Fibroblast of skin of left biceps (primary cell): ENCODE data around the gene SSH2.
"Not testable (repeated sequence)": the region's sequence is repeated elsewhere in the genome, so short reads cannot be mapped to it uniquely, and the experiment has no call there.

Source experiments
- DNase-seq, 2 experiments: peaks; one replicate each; pipeline ENCODE4 v3.0.0-alpha.2; 2013; ENCODE audit warnings: low read depth in 2 of 2

SSH2 gene

DNA sequence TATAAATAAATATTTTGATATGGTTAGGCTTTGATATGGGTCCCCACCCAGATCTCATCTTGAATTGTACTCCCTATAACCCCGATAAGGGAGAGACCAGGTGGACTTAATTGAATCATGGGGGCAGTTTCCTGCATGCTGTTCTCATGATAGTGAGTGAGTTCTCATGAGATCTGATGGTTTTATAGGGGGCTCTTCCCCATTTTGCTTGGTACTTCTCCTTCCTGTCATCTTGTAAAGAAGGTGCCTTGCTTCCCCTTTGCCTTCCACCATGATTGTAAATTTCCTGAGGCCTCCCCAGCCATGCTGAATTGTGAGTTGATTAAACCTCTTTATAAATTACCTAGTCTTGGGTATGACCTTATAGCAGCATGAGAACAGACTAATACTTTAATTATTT, 55.7 kb downstream of the SSH2 start:
- DNase-seq: not testable (repeated sequence)

- DNase-seq: no peak
These were observed 56.6 kb downstream of the SSH2 start for GRCh38 chr17:29873476-29873875.

GRCh38 chr17:29870836-29871465, 59.1 kb downstream of the SSH2 start:
- DNase-seq: no peak

- no peak for DNase-seq
These were observed 62.3 kb downstream of the SSH2 start for GRCh38 chr17:29867643-29868181.

- DNase-seq: no peak
These were observed 63.2 kb downstream of the SSH2 start for GRCh38 chr17:29866746-29867404.

DNA sequence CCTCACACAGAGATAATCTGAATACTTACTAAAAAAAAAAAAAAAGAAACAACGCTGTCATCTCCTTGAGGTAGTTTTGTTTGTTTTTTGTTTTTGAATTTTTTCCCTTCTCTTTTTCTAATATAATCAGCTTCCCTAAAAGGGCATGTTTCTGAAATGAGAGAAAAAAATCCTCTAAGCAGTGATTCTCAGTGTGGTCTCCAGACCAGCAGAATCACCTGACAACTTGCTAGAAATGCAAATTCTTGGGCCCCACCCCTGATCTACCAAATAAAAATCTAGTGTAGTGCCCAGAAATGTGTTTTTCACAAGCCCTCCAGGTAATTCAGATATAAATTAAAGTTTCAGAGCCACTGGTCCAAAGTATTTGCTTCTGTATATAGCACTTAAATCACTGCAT, 65.4 kb downstream of the SSH2 start:
- DNase-seq: no peak

- not testable (repeated sequence) for DNase-seq
These were observed 65.9 kb downstream of the SSH2 start for GRCh38 chr17:29864123-29864522.

DNA sequence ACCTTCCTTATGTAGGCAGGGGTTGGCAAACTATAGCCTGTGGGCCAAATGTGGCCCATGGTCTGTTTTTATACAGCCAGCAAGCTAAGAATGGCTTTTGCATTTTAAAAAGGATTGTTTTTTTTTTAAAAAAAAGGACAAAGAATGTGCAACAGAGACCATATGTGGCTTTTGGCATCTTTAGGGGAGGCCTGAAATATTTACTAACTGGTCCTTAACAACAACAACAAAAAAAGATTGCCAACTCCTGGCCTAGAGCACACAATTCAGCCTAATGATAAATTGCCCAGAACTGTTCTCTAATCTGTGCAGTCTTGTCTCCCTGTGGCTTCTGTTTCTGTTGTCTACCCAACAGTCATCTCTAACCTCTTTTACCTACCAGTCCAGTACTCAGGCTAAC, 67.1 kb downstream of the SSH2 start:
- no peak for DNase-seq

GRCh38 chr17:29862127-29862526, 67.9 kb downstream of the SSH2 start:
- no peak for DNase-seq

DNA sequence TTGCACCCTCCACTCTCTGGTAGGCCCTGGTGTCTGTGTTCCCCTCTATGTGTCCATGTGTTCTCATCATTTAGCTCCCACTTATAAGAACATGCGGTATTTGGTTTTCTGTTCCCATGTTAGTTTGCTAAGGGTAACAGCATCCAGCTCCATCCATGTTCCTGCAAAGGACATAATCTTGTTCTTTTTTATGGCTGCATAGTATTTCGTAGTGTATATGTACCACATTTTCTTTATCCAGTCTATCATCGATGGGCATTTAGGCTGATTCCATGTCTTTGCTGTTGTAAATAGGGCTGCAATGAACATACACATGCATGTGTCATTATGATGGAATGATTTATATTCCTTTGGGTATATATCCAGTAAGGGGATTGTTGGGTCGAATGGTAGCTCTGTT, 70.6 kb downstream of the SSH2 start:
- DNase-seq: not testable (repeated sequence)

GRCh38 chr17:29857823-29858222, 72.2 kb downstream of the SSH2 start:
- DNase-seq: no peak

GRCh38 chr17:29857105-29857504, 72.9 kb downstream of the SSH2 start:
- DNase-seq: not testable (repeated sequence)

GRCh38 chr17:29855686-29856085, 74.3 kb downstream of the SSH2 start:
- peak; percentile 55 to 60 for DNase-seq

DNA sequence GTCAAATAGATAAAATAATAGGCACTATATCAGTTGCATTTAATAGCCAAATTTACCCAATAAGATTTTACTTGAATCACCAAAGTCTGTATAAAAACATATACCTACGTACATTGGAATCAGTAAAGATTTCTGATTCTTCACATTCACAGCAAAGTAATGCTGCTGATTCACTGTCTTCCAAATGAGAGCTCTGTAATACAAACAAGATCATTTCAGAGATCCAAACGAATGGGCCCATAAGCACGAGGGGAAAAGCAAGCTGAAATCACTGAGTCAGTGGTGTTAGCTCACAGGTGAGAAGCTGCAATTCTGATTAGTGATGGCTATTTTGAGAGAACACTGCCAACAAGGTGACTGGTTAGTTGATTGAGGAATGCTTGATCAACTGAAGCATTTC, 81.3 kb downstream of the SSH2 start:
- DNase-seq: no peak

DNA sequence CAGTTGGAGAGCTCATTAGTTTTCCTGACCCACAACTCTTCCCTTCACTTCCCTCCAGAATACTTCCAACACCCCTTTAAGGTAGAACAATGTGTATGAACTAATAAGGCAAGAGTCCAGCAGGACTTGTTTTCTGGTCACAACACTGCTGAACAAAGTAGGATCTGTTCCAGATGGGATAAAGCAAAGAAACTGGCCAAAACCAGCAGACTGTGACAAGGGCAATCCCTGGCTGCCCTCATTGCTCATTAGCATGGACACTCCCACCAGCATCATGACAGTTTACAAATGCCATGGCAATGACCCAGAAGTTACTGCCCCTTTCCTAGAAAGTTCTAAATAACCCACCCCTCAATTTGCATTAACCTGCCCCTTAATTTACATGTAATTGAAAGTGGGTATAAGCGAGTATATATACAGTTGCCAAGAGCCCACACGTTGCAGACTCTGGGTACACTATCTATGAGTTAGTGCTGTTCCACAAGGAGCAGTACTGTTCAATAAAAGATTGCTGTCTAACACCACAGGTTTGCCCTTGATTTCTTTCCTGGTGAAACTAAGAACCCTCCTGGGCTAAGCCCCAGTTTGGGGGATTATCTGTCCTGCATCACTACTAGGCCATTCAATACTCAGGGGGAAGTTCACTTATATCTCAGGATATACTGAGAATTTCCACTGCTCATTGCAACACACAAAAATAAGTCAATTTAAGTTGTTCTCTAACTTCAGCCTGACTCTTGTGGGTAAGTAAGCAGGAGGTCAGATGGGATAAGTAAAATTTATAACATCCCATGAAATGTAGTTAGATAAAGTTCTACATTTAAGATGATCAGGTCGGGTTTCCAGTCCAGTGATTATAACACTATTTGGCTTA, 82.3 kb downstream of the SSH2 start:
- no peak for DNase-seq

DNA sequence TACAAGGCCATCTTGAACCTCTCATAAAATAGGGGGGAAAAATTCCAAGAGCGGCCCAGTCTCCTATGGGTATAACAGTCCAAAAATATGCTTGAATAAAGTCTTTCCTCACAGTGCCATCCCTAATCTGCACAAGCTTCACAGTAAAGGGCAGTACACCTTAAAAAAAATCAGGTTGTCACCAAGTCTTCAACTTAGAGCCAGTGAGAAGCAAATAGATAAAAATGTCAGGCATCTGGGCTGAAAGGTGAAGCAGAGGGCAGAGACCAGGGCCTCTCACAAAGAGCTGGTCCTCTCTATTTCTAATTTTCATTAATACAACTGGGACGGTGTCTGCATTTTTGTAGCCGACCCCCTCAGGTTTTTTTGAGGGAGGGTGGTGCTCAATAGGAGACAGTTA, 82.9 kb downstream of the SSH2 start:
- no peak for DNase-seq

- no peak for DNase-seq
These were observed 83.7 kb downstream of the SSH2 start for GRCh38 chr17:29846298-29846697.

DNA sequence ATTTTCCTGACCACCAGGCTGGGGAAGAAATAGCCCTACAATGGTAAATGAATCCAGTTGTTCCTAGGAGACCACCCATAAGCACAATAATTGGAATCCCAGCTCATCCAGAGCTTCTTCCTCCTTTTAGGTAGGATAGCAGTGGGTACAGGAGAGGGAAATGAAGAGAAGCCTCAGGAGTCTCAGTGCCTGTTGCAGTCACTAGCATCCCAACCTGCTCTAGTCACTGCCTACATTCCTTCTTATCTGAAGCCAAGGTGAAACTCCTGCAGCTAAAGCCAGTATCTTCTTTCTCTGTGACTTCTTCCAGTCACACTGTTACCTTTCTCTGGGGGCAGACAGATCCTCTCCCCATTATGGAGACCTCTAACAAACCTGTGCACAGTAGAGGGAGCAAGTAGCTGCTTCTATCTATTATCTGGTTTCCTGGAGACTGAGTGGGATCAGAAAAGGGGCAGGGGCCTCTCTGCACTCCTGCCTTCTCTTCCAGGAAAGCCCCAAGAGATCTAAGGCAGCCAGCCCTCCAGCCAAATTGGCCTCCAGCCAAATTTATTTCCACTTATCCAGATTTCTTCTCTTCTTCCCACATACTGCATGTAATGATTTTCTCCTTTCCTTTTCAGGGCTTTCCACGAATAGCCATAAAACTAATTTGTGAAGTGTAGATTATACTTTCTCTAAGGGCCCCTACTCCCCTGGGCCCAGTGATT, 85.5 kb downstream of the SSH2 start:
- DNase-seq: peak; percentile 16 to 22

- DNase-seq: no peak
These were observed 89.1 kb downstream of the SSH2 start for GRCh38 chr17:29840884-29841283.

- no peak for DNase-seq
These were observed 90.4 kb downstream of the SSH2 start for GRCh38 chr17:29839656-29840055.

DNA sequence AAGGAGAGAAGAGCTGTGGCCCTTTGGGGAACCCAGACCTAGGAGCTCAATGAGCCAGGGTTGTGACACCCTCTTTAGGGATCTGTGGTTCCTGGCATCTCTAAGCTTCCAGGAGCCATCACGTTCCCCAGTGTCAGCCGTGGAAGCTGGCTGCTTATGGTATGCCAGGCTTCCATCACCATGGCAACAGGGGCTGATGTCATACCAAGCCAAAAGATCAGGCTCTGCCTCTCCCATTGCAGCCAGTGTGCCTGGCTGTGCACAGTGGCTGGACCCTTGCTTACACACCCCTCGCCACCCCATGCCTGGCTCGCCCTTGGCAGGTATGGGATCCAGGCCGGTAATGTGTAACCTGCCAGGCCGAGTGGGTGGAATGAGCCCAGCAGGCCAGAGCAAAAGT, 91.1 kb downstream of the SSH2 start:
- no peak for DNase-seq

GRCh38 chr17:29837531-29837930, 92.5 kb downstream of the SSH2 start:
- DNase-seq: no peak
